GM12878 (cell line): ENCODE results near the gene CHD1. TPM values are rescaled to one million over a fixed set of nuclear protein-coding genes. Genes with fewer than 3 reads are reported as not detected.

Experiments used
- ATAC-seq: fragments of 200-7000 bp; cut with Tn5 transposase; 3 replicates; pipeline ENCODE4 v1.9.1; 2020; ENCODE audit warnings: mild to moderate bottlenecking, moderate library complexity
- BruUV-seq: library from RNA; stranded (reverse); fragments of 400-500 nt; replicated peaks from 2 replicates; lab custom pipeline; 2021; lab: Mats Ljungman, UMichigan
- CTCF ChIA-PET: fragments of 300-600 bp; sonication (Branson Sonifier 250); formaldehyde crosslinking; extraction: SDS; loops from one replicate; lab custom pipeline; 2021; ENCODE audit warnings: inconsistent platforms; lab: Yijun Ruan, JAX
- POLR2A ChIA-PET: fragments of 350-600 bp; formaldehyde crosslinking; extraction: SDS; loops from one replicate; lab custom pipeline; 2021; ENCODE audit warnings: inconsistent platforms; lab: Charles Lee
- RAD21 ChIA-PET: fragments of 300-600 bp; sonication (Branson Sonifier 250); formaldehyde crosslinking; loops from one replicate; lab custom pipeline; 2023; ENCODE audit warnings: antibody characterized with exemption; ENCODE audit not compliant: unreplicated experiment; lab: Charles Lee
- SMC1A ChIA-PET: fragments of 300-600 bp; sonication (Branson Sonifier 250); formaldehyde crosslinking; loops from one replicate; lab custom pipeline; 2023; ENCODE audit not compliant: unreplicated experiment, uncharacterized antibody; lab: Charles Lee
- DNase-seq: peaks from one replicate; pipeline ENCODE4 v3.0.0-alpha.2; 2011; ENCODE audit warnings: low read depth, low spot score
- FAIRE-seq: peaks from 3 replicates; lab custom pipeline; 2011; peaks lifted over from hg19 to GRCh38; lab: Jason Lieb, UNC
- H2AFZ ChIP-seq: 2 replicates; pipeline ENCODE4 v1.6.0; 2011; ENCODE audit warnings: low read depth, low read length, control low read depth; ENCODE audit not compliant: control insufficient read depth
- H3K27ac ChIP-seq: 2 replicates; pipeline ENCODE4 v1.5.1; 2011; ENCODE audit warnings: control low read depth; ENCODE audit not compliant: control insufficient read depth, insufficient read depth
- H3K27me3 ChIP-seq, 2 experiments: replicated peaks in 1 of 2; 2 replicates each; pipeline versions ENCODE4 v1.6.0 to v1.6.1; 2011; ENCODE audit warnings: low read length in 1 of 2; ENCODE audit not compliant: control insufficient read depth in 2 of 2, insufficient read depth in 2 of 2
- H3K36me3 ChIP-seq, 2 experiments: 2 replicates each; pipeline ENCODE4 v1.5.1; 2011; ENCODE audit warnings: low read length in 1 of 2; ENCODE audit not compliant: control insufficient read depth in 2 of 2, insufficient read depth in 2 of 2
- H3K4me1 ChIP-seq: 2 replicates; pipeline ENCODE4 v1.6.1; 2011; ENCODE audit warnings: mild to moderate bottlenecking, low read length, moderate library complexity, mixed read lengths; ENCODE audit not compliant: control insufficient read depth, insufficient read depth
- H3K4me2 ChIP-seq: 2 replicates; pipeline ENCODE4 v1.6.0; 2011; ENCODE audit warnings: control low read depth; ENCODE audit not compliant: control insufficient read depth, insufficient read depth
- H3K4me3 ChIP-seq: fragments of 200-600 bp; sonication (generic); 2 replicates; pipeline ENCODE4 v1.5.1; 2016
- H3K79me2 ChIP-seq: 2 replicates; pipeline ENCODE4 v1.6.0; 2011; ENCODE audit warnings: low read length; ENCODE audit not compliant: control insufficient read depth, insufficient read depth
- H3K9ac ChIP-seq: 2 replicates; pipeline ENCODE4 v1.8.0; 2011; ENCODE audit warnings: low read length, control low read depth, mixed read lengths; ENCODE audit not compliant: control insufficient read depth, insufficient read depth
- H3K9me3 ChIP-seq: replicated peaks from 3 replicates; pipeline ENCODE4 v1.5.1; 2011; ENCODE audit warnings: mild to moderate bottlenecking, low read length; ENCODE audit not compliant: control insufficient read depth, insufficient read depth
- H4K20me1 ChIP-seq: 2 replicates; pipeline ENCODE4 v1.6.0; 2011; ENCODE audit not compliant: control insufficient read depth, insufficient read depth
- CBFB ChIP-seq: IDR thresholded peaks from 2 replicates; pipeline ENCODE4 v1.6.1; 2016; ENCODE audit warnings: antibody characterized with exemption, low read depth
- DPF2 ChIP-seq: fragments of 450-650 bp; IDR thresholded peaks from 2 replicates; pipeline ENCODE4 v1.6.1; 2017; ENCODE audit warnings: mild to moderate bottlenecking
- EGR1 ChIP-seq, 2 experiments: IDR thresholded peaks; 1 replicate in 1 of 2; 2 replicates in 1 of 2; pipeline ENCODE4 v1.6.1; 2011 to 2012; ENCODE audit warnings: low read depth in 2 of 2, low read length in 2 of 2, borderline replicate concordance in 1 of 2, mild to moderate bottlenecking in 1 of 2, moderate library complexity in 1 of 2
- IKZF2 ChIP-seq, 2 experiments: fragments of 450-650 bp; IDR thresholded peaks; 2 replicates each; pipeline ENCODE4 v1.6.1; 2017; ENCODE audit warnings: mild to moderate bottlenecking in 2 of 2, moderate library complexity in 2 of 2
- IRF4 ChIP-seq: IDR thresholded peaks from 2 replicates; pipeline ENCODE4 v1.6.1; 2011; ENCODE audit warnings: low read depth, low read length
- POLR2AphosphoS5 ChIP-seq: IDR thresholded peaks from 2 replicates; pipeline ENCODE4 v1.6.1; 2011; ENCODE audit warnings: mild to moderate bottlenecking, low read length, inconsistent platforms
- SMAD1 ChIP-seq: fragments of 450-650 bp; IDR thresholded peaks from 2 replicates; pipeline ENCODE4 v1.6.1; 2018; ENCODE audit warnings: mild to moderate bottlenecking, low read depth; ENCODE audit not compliant: partially characterized antibody
- SP1 ChIP-seq: IDR thresholded peaks from one replicate; pipeline ENCODE4 v1.6.1; 2011; ENCODE audit warnings: low read depth, low read length
- SPI1 ChIP-seq: IDR thresholded peaks from 2 replicates; pipeline ENCODE4 v1.6.1; 2011; ENCODE audit warnings: low read depth, mild to moderate bottlenecking, low read length, moderate library complexity, borderline replicate concordance; ENCODE audit not compliant: insufficient read depth
- TBL1XR1 ChIP-seq: IDR thresholded peaks from 2 replicates; pipeline ENCODE4 v1.6.1; 2012; ENCODE audit warnings: low read depth, low read length, improper control_type of control experiment
- ZNF384 ChIP-seq: IDR thresholded peaks from 2 replicates; pipeline ENCODE4 v1.6.1; 2012; ENCODE audit warnings: low read depth, mild to moderate bottlenecking, low read length, improper control_type of control experiment, borderline replicate concordance
- WGBS: methylation state at CpG from one replicate; pipeline ENCODE4 v1.1.6; 2016; ENCODE audit warnings: low lambda C conversion rate; ENCODE audit not compliant: insufficient replicate concordance, insufficient coverage; ENCODE audit errors: missing lambda C conversion rate; 5-methylcytosine and 5-hydroxymethylcytosine counted together
- in situ Hi-C: fragments of 300-500 bp; cut with MboI; formaldehyde crosslinking; loops from 9 replicates; pipeline ENCODE4 v1.14.3; 2018; ENCODE audit warnings: mixed read lengths
- intact Hi-C: fragments of 100-400 bp; cut with micrococcal nuclease; formaldehyde crosslinking; loops from one replicate; pipeline ENCODE4 v1.14.2; 2022; ENCODE audit not compliant: unreplicated experiment
- polyA plus RNA-seq, 11 experiments: library from polyadenylated mRNA; depleted of rRNA in 4 of 11; unstranded in 6 of 11; stranded (reverse) in 5 of 11; fragments of >200 nt; fragmentation: Nextera tagmentation in 4 of 11; fragmentation: Illumina TruSeq in 1 of 11; extraction: Ambion mirVana in 4 of 11; extraction: Trizol in 1 of 11; gene quantifications; 1 replicate in 1 of 11; 2 replicates in 10 of 11; pipeline versions ENCODE4 v1.2.1 to v1.2.3, GENCODE V29; 2011 to 2016; ENCODE audit warnings: inconsistent platforms in 2 of 11, missing spikeins in 2 of 11, low read depth in 1 of 11
- total RNA-seq, 4 experiments: library from RNA; depleted of rRNA in 3 of 4; stranded (reverse); fragments of >200 nt in 3 of 4; fragmentation: Illumina TruSeq in 1 of 4; extraction: Trizol in 1 of 4; gene quantifications; 2 replicates each; pipeline versions ENCODE4 v1.2.1 to v1.2.3, GENCODE V29; 2013 to 2021
- TF ChIP-seq, protein P1 (sequence below): fragments of 450-650 bp; formaldehyde crosslinking; IDR thresholded peaks from 2 replicates; pipeline ENCODE4 v1.4.0; 2022; ENCODE audit warnings: mild to moderate bottlenecking, moderate library complexity
- TF ChIP-seq, protein P2 (sequence below): fragments of 450-650 bp; IDR thresholded peaks from 2 replicates; pipeline ENCODE4 v1.6.1; 2016; ENCODE audit warnings: mild to moderate bottlenecking, moderate library complexity, borderline replicate concordance
- TF ChIP-seq, protein P3 (sequence below): fragments of 450-650 bp; IDR thresholded peaks from 2 replicates; pipeline ENCODE4 v1.6.1; 2014; ENCODE audit warnings: mild to moderate bottlenecking

Gene CHD1
- total and polyA plus RNA-seq, 10 of the 15 experiments (the other 5 are each of a cell fraction or from before 2014, with no cell fraction given): 25.5 to 158 (median 50.5) TPM

DNA sequence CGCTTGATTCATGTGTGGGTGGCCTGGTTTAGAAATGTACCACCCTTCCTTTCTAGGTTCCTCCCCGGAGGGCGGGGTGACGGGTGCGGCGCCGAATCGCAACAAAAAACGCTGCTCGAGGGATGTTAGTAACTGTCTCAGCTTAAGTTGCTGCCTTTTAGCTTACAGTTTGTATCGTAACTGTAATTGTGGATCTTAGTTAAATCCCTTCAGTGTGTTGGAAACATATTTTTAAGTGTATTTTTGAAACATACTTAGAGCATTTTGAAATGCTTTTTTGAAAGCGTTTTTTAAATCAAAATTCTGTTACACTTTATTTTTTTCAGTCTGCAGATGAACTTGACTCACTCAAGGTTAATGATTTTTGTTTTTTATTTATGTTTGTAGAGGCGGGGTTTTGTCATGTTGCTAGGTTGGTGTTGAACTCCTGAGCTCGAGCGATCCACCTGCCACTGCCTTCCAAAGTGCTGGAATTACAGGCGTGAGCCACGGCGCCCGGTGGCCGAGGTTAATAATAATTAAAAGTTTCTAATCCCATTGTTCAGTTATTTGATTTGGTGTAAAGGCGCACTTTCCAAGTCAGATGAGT, 997 bp upstream of the CHD1 start:
- ATAC-seq (no peak), FAIRE-seq (peak; percentile 92), DNase-seq (no peak)
- ChIA-PET RAD21 (interaction anchor here (0.8 to 2.8 kb wide), 10 partner anchors 17 to 131 kb away, joined by 3 to 7 read pairs (median 4); no protein-coding TSS in a partner anchor), CTCF (interaction anchor here (0.5 to 1.1 kb wide), 6 partner anchors 8 to 97 kb away, joined by 3 to 6 read pairs (median 3); no protein-coding TSS in a partner anchor), SMC1A (interaction anchor here (0.8 to 4.7 kb wide), 10 partner anchors 11 to 103 kb away, joined by 3 to 39 read pairs (median 3); no protein-coding TSS in a partner anchor), POLR2A (interaction anchor here (0.6 to 2.9 kb wide), 11 partner anchors 9 to 129 kb away, joined by 3 to 23 read pairs (median 3); no protein-coding TSS in a partner anchor)
- peaks cover 0 to 2% of the 10 kb centered on the region in 2 experiments; a peak in 1 of 4 replicates for H3K36me3 ChIP-seq
- in situ Hi-C loops: loop anchor here (5.0 kb wide), 1 partner anchor 97 kb away; no protein-coding TSS in a partner anchor
- peaks cover 66% of the 10 kb centered on the region for H3K79me2 ChIP-seq
- no peaks in the 10 kb centered on the region for H3K27me3 ChIP-seq
- H3K9ac ChIP-seq: peak overlapping the region; percentile 98
- no peaks in the 10 kb centered on the region for H3K9me3 ChIP-seq
- H3K27ac ChIP-seq: peak overlapping the region; percentile 99
- WGBS: 2% methylated on average over 21 of the region's 21 CpGs
- H3K4me3 ChIP-seq: peak overlapping the region; percentile 95
- 0 out of 2 replicates have a peak, but pooled peaks have one; percentile 8 for TF ChIP-seq DPF2
- TF ChIP-seq IKZF2 (IDR thresholded peaks at IDR 0.05): peak in 1 of 2 experiments; percentile 39; a peak in 1 of 4 replicates
- TF ChIP-seq CBFB: no peak
- TF ChIP-seq SPI1: peak; percentile 42; the same call in 1 of the 2 replicates
- peak; percentile 23; the same call in 1 of the 2 replicates for TF ChIP-seq TBL1XR1
- TF ChIP-seq, protein P1, sequence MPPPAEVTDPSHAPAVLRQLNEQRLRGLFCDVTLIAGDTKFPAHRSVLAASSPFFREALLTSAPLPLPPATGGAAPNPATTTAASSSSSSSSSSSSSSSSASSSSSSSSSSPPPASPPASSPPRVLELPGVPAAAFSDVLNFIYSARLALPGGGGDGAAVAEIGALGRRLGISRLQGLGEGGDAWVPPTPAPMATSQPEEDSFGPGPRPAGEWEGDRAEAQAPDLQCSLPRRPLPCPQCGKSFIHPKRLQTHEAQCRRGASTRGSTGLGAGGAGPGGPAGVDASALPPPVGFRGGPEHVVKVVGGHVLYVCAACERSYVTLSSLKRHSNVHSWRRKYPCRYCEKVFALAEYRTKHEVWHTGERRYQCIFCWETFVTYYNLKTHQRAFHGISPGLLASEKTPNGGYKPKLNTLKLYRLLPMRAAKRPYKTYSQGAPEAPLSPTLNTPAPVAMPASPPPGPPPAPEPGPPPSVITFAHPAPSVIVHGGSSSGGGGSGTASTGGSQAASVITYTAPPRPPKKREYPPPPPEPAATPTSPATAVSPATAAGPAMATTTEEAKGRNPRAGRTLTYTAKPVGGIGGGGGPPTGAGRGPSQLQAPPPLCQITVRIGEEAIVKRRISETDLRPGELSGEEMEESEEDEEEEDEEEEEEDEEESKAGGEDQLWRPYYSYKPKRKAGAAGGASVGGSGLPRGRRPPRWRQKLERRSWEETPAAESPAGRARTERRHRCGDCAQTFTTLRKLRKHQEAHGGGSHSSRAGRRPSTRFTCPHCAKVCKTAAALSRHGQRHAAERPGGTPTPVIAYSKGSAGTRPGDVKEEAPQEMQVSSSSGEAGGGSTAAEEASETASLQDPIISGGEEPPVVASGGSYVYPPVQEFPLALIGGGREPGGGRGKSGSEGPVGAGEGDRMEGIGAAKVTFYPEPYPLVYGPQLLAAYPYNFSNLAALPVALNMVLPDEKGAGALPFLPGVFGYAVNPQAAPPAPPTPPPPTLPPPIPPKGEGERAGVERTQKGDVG: no peak
- TF ChIP-seq POLR2AphosphoS5: peak; percentile 25; the same call in 1 of the 2 replicates
- TF ChIP-seq, protein P2, sequence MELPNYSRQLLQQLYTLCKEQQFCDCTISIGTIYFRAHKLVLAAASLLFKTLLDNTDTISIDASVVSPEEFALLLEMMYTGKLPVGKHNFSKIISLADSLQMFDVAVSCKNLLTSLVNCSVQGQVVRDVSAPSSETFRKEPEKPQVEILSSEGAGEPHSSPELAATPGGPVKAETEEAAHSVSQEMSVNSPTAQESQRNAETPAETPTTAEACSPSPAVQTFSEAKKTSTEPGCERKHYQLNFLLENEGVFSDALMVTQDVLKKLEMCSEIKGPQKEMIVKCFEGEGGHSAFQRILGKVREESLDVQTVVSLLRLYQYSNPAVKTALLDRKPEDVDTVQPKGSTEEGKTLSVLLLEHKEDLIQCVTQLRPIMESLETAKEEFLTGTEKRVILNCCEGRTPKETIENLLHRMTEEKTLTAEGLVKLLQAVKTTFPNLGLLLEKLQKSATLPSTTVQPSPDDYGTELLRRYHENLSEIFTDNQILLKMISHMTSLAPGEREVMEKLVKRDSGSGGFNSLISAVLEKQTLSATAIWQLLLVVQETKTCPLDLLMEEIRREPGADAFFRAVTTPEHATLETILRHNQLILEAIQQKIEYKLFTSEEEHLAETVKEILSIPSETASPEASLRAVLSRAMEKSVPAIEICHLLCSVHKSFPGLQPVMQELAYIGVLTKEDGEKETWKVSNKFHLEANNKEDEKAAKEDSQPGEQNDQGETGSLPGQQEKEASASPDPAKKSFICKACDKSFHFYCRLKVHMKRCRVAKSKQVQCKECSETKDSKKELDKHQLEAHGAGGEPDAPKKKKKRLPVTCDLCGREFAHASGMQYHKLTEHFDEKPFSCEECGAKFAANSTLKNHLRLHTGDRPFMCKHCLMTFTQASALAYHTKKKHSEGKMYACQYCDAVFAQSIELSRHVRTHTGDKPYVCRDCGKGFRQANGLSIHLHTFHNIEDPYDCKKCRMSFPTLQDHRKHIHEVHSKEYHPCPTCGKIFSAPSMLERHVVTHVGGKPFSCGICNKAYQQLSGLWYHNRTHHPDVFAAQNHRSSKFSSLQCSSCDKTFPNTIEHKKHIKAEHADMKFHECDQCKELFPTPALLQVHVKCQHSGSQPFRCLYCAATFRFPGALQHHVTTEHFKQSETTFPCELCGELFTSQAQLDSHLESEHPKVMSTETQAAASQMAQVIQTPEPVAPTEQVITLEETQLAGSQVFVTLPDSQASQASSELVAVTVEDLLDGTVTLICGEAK: no peak
- no peak for TF ChIP-seq SMAD1
- TF ChIP-seq IRF4: 0 out of 2 replicates have a peak, but pooled peaks have one; percentile 0
- TF ChIP-seq ZNF384: peak; percentile 32; the same call in 1 of the 2 replicates
- TF ChIP-seq EGR1 (IDR thresholded peaks at IDR 0.05; ENCODE audit: borderline replicate concordance in 1 of 2, low read depth in 2 of 2, low read length in 2 of 2): 0 out of 3 replicates have a peak, but pooled peaks of 1 of the 2 experiments have one; percentile 58
- TF ChIP-seq SP1: no peak
- TF ChIP-seq, protein P3, sequence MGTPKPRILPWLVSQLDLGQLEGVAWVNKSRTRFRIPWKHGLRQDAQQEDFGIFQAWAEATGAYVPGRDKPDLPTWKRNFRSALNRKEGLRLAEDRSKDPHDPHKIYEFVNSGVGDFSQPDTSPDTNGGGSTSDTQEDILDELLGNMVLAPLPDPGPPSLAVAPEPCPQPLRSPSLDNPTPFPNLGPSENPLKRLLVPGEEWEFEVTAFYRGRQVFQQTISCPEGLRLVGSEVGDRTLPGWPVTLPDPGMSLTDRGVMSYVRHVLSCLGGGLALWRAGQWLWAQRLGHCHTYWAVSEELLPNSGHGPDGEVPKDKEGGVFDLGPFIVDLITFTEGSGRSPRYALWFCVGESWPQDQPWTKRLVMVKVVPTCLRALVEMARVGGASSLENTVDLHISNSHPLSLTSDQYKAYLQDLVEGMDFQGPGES: no peak
- no peak overlapping the region for H2AFZ ChIP-seq
- peak overlapping the region; percentile 91 for H3K4me2 ChIP-seq
- no TSS peak for BruUV-seq
- no peaks in the 10 kb centered on the region for H4K20me1 ChIP-seq
- H3K4me1 ChIP-seq: peaks cover 19% of the 10 kb centered on the region
- intact Hi-C loops: loop anchor here (1.0 to 10.0 kb wide), 5 partner anchors 77 to 1993 kb away; partner anchors contain the start of genes LNPEP, RIOK2 and ST8SIA4
